Gastrocnemius medialis (tissue), 4 donors: ENCODE data around the gene YAP1. TPM values are rescaled to one million over a fixed set of nuclear protein-coding genes. Genes with fewer than 3 reads are reported as not detected.

ENCODE experiments used
- ATAC-seq, 2 donors: fragments of 150-250 bp; one replicate each; pipeline ENCODE4 v1.9.1; 2016
- DNase-seq, 2 donors: peaks; one replicate each; pipeline ENCODE4 v3.0.0-alpha.2; 2019
- H3K27ac ChIP-seq, 4 donors: fragments of 200-600 bp; sonication (generic); 1 replicate in 1 of 4; 2 replicates in 3 of 4; pipeline ENCODE4 v1.5.1; 2016 to 2018; ENCODE audit warnings: mild to moderate bottlenecking in 2 of 4, moderate library complexity in 1 of 4
- H3K27me3 ChIP-seq, 3 donors: fragments of 200-600 bp; sonication (generic) in 2 of 3; 1 replicate in 1 of 3; 2 replicates in 2 of 3; pipeline versions ENCODE4 v1.5.1 to v1.6.0; 2016 to 2019; ENCODE audit warnings: mild to moderate bottlenecking in 1 of 3, moderate library complexity in 1 of 3
- H3K36me3 ChIP-seq, 2 donors: fragments of 200-600 bp; sonication (generic) in 1 of 2; one replicate each; pipeline ENCODE4 v1.5.1; 2017 to 2018
- H3K4me1 ChIP-seq, 2 donors: fragments of 200-600 bp; sonication (generic) in 1 of 2; one replicate each; pipeline ENCODE4 v1.5.1; 2016 to 2017; ENCODE audit warnings: mild to moderate bottlenecking in 2 of 2
- H3K4me3 ChIP-seq, 4 donors: fragments of 200-600 bp; sonication (generic) in 3 of 4; 1 replicate in 1 of 4; 2 replicates in 3 of 4; pipeline ENCODE4 v1.5.1; 2016 to 2019; ENCODE audit warnings: mild to moderate bottlenecking in 2 of 4
- H3K9me3 ChIP-seq, 3 donors: fragments of 200-600 bp; sonication (generic) in 2 of 3; 1 replicate in 1 of 3; 2 replicates in 2 of 3; pipeline ENCODE4 v1.5.1; 2016 to 2019
- POLR2A ChIP-seq, 2 donors: fragments of 450-650 bp; IDR thresholded peaks; one replicate each; pipeline ENCODE4 v1.6.1; 2017; ENCODE audit warnings: antibody characterized with exemption in 2 of 2, mild to moderate bottlenecking in 2 of 2, moderate library complexity in 2 of 2
- in situ Hi-C, 4 donors: fragments of 200-750 bp; cut with MboI; loops; one replicate each; pipeline versions ENCODE4 v1.15.0 to v1.8.0; 2017; ENCODE audit warnings: low sequenced_read_pairs in 4 of 4
- intact Hi-C: fragments of 100-400 bp; cut with DNase I; formaldehyde crosslinking; loops from one replicate; pipeline ENCODE4 v1.15.1; 2023; ENCODE audit warnings: low total_unique reads
- total RNA-seq, 4 donors: library from RNA; depleted of rRNA; stranded (reverse); fragments of >200 nt; gene quantifications; one replicate each; pipeline versions ENCODE4 v1.1.0 to v1.2.3, GENCODE V29; 2016
- TF ChIP-seq, protein P1 (sequence below), 5 experiments: fragments of 450-650 bp in 3 of 5; fragments of 200-600 bp in 2 of 5; sonication (generic) in 2 of 5; IDR thresholded peaks in 4 of 5; conservative IDR thresholded peaks in 1 of 5; 1 replicate in 4 of 5; 2 replicates in 1 of 5; pipeline ENCODE4 v1.5.1; 2016 to 2019; ENCODE audit warnings: antibody characterized with exemption in 5 of 5, mild to moderate bottlenecking in 3 of 5, moderate library complexity in 3 of 5

Gene YAP1
- total RNA-seq, 4 donors from 2014 or later: 41.9 to 89.4 (median 72.6) TPM

DNA sequence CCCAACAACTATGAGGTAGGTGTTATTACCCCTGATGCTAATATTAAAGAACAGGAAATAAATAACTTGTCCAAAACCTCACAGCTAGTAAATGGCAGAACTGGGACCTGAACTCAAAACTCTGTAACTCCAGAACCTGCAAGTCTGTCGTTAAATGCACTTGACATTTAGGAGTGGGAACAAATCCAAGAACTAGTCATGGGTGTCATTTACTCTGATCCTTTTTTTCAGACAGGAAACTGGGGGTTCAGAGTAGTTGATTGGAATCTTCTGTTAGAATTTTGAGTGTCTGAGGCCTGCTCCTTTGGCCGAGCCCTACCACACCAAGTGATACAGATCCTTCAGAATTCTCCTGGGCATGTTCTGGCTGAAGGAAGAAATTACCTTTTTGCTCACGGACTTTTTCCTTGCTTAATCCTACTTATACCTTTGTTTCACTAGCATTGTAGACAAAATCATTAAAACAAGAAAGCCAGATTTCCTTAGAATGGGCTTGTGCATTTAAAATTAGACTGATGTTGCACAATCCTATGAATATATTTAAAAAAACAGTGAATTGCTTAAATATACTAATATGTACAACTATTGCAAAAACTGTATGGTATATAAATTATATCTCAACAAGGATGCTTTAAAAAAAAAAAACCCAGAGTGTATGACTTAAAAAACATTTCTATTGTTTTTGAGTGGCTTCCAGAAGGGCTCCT lies 1.4 kb upstream of the YAP1 start:
- TF ChIP-seq, protein P1, sequence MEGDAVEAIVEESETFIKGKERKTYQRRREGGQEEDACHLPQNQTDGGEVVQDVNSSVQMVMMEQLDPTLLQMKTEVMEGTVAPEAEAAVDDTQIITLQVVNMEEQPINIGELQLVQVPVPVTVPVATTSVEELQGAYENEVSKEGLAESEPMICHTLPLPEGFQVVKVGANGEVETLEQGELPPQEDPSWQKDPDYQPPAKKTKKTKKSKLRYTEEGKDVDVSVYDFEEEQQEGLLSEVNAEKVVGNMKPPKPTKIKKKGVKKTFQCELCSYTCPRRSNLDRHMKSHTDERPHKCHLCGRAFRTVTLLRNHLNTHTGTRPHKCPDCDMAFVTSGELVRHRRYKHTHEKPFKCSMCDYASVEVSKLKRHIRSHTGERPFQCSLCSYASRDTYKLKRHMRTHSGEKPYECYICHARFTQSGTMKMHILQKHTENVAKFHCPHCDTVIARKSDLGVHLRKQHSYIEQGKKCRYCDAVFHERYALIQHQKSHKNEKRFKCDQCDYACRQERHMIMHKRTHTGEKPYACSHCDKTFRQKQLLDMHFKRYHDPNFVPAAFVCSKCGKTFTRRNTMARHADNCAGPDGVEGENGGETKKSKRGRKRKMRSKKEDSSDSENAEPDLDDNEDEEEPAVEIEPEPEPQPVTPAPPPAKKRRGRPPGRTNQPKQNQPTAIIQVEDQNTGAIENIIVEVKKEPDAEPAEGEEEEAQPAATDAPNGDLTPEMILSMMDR (IDR thresholded peaks at IDR 0.05 in 4 of 5, conservative IDR thresholded peaks at IDR 0.05 in 1 of 5): no peak
- TF ChIP-seq POLR2A (IDR thresholded peaks at IDR 0.05): no peak
- Histone ChIP-seq H3K36me3 (no peaks in the 10 kb centered on the region), H3K4me1 (peaks cover 14 to 23% of the 10 kb centered on the region in 2 donors), H3K27me3 (no peaks in the 10 kb centered on the region), H3K27ac (peak overlapping the region; percentile 93 to 99 (median 98)), H3K4me3 (no peak overlapping the region), H3K9me3 (no peaks in the 10 kb centered on the region)
- DNase-seq (no peak), ATAC-seq (no peak)
- in situ Hi-C loops: no loop called here
- intact Hi-C loops: no loop called here

DNA sequence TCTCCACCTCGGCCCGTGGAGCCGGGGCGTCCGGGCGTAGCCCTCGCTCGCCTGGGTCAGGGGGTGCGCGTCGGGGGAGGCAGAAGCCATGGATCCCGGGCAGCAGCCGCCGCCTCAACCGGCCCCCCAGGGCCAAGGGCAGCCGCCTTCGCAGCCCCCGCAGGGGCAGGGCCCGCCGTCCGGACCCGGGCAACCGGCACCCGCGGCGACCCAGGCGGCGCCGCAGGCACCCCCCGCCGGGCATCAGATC lies 439 bp downstream of the YAP1 start:
- DNase-seq: no peak
- Histone ChIP-seq H3K27ac (peak overlapping the region; percentile 93 to 99 (median 98)), H3K27me3 (no peaks in the 10 kb centered on the region), H3K4me1 (peaks cover 31 to 41% of the 10 kb centered on the region in 2 donors), H3K4me3 (peak overlapping the region; percentile 79 to 96 (median 82)), H3K9me3 (no peaks in the 10 kb centered on the region), H3K36me3 (no peaks in the 10 kb centered on the region)
- no peak for TF ChIP-seq POLR2A (IDR thresholded peaks at IDR 0.05)
- peak in 1 of 2 donors; percentile 34 for ATAC-seq
- intact Hi-C loops: loop anchor here (1.0 to 10.0 kb wide), 4 partner anchors 46 to 236 kb away; partner anchors contain the start of genes ANGPTL5, BIRC2 and CEP126
- in situ Hi-C loops: no loop called here

DNA sequence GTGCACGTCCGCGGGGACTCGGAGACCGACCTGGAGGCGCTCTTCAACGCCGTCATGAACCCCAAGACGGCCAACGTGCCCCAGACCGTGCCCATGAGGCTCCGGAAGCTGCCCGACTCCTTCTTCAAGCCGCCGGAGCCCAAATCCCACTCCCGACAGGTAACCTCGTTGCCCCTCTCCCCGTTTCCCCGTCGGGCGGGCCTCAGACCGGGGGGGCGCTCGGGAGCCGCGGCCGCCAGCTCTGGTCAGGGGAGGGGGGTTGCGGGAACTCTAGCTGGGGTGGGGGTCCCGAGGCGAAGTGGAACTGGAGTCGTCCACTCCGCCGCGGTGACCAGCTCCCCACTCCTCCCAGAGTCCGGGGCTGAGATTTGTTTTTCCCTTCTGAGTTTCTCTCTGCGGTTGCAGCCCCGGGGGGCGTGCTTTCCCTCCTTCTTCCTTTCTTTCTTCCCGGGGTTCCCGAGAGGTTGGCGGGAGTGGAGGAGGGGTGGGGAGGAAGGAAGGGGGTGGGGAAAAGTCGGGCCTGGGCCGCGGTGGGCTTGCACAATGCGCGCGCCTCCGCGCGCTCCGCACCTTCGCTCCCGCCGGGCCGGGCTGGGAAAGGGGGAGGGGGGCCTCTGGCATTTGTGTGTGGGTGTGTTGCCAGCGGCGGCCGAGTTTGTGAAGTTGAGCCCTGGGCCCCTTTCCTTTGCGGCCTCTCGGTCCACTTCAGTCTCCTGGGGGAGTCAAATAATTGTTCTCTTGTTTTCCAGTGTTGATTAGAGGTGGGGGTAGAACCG lies 952 bp downstream of the YAP1 start:
- H3K4me3 ChIP-seq: peak overlapping the region; percentile 79 to 96 (median 82)
- peak; percentile 55 to 57 for ATAC-seq
- TF ChIP-seq, protein P1 (IDR thresholded peaks at IDR 0.05 in 4 of 5, conservative IDR thresholded peaks at IDR 0.05 in 1 of 5): peak in 2 of 5 experiments; percentile 13 to 39
- TF ChIP-seq POLR2A (IDR thresholded peaks at IDR 0.05): no peak
- peak; percentile 58 to 82 for DNase-seq
- intact Hi-C loops (loop anchor here (2.0 to 10.0 kb wide), 3 partner anchors 46 to 236 kb away; partner anchors contain the start of genes ANGPTL5, BIRC2 and CEP126), in situ Hi-C loops (no loop called here)
- H3K4me1 ChIP-seq: peaks cover 36 to 46% of the 10 kb centered on the region in 2 donors
- peak overlapping the region; percentile 93 to 99 (median 98) for H3K27ac ChIP-seq
- no peaks in the 10 kb centered on the region for H3K9me3 ChIP-seq
- no peaks in the 10 kb centered on the region for H3K27me3 ChIP-seq
- H3K36me3 ChIP-seq: no peaks in the 10 kb centered on the region

DNA sequence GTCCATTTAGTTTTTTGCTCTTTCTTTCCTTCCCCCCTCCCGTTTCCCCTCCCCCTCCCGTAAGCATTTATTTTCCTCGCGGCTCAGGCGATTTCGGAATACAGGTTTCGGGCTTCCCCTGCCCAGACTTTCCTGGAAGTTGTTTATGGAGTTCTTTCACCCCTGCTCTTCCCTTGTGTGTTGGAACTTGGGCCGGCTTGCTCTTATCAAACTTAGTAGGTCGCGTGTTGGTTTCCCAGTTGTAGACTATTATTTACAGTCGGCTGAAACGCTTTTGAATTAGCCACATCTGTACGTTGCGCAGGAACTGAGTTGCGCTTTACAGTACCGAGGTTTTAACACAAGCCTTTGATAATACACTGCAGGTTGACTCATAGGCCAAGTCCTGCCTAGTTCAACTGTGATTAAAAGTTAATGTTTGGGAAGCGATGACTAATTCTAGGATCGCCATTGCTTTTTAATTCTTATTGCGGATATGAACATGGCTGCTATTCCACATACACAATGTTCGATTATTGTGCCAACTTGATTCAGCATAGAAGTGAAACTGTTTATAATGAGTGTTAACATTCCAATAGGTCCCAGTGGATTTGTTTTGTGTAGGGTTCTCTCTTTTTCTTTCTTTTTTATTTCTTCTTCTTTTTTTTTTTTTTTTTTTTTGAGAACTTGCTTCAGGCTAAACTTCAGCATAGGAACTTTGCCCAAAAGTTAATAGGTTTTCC lies 1.7 kb downstream of the YAP1 start:
- H3K4me1 ChIP-seq: peaks cover 42 to 49% of the 10 kb centered on the region in 2 donors
- peak overlapping the region; percentile 93 to 99 (median 98) for H3K27ac ChIP-seq
- TF ChIP-seq POLR2A (IDR thresholded peaks at IDR 0.05): peak; percentile 12 to 26
- TF ChIP-seq, protein P1 (IDR thresholded peaks at IDR 0.05 in 4 of 5, conservative IDR thresholded peaks at IDR 0.05 in 1 of 5): no peak
- in situ Hi-C loops: no loop called here
- no peaks in the 10 kb centered on the region for H3K27me3 ChIP-seq
- DNase-seq (peak; percentile 46 to 64), ATAC-seq (peak; percentile 57 to 59)
- intact Hi-C loops: loop anchor here (2.0 to 10.0 kb wide), 3 partner anchors 45 to 235 kb away; partner anchors contain the start of genes ANGPTL5, BIRC2 and CEP126
- peak overlapping the region; percentile 79 to 96 (median 82) for H3K4me3 ChIP-seq
- no peaks in the 10 kb centered on the region for H3K9me3 ChIP-seq
- no peaks in the 10 kb centered on the region for H3K36me3 ChIP-seq
